NCI-H128 (cell line): ENCODE results near the gene MATCAP1.

Source experiments
- DNase-seq: peaks from one replicate; lab custom pipeline; 2025; ENCODE audit not compliant: unreplicated experiment; lab: John Stamatoyannopoulos, UW

MATCAP1 gene

GRCh38 chr16:67208154-67208896, 24.6 kb upstream of the MATCAP1 start:
- DNase-seq = no peak

GRCh38 chr16:67207249-67208091, 23.7 kb upstream of the MATCAP1 start:
- DNase-seq = no peak

- no peak for DNase-seq
These were observed 23.1 kb upstream of the MATCAP1 start for GRCh38 chr16:67206838-67207248.

GRCh38 chr16:67206129-67206837, 22.5 kb upstream of the MATCAP1 start:
- no peak for DNase-seq

GRCh38 chr16:67204076-67204475, 20.3 kb upstream of the MATCAP1 start:
- no peak for DNase-seq

- DNase-seq = no peak
These were observed 19.3 kb upstream of the MATCAP1 start for GRCh38 chr16:67202956-67203493.

GRCh38 chr16:67202426-67202825, 18.7 kb upstream of the MATCAP1 start:
- DNase-seq = no peak

- DNase-seq = no peak
These were observed 17.9 kb upstream of the MATCAP1 start for GRCh38 chr16:67201411-67202345.

- no peak for DNase-seq
These were observed 16.7 kb upstream of the MATCAP1 start for GRCh38 chr16:67200491-67200890.

GRCh38 chr16:67199808-67200198, 16.0 kb upstream of the MATCAP1 start:
- DNase-seq = no peak

- DNase-seq = no peak
These were observed 15.4 kb upstream of the MATCAP1 start, which contains the start of gene ELMO3 for GRCh38 chr16:67199011-67199807. Gene ELMO3 (plus strand): TSS chr16:67199131. CDS start chr16:67199327, 196 bp downstream.

- DNase-seq = no peak
These were observed 14.5 kb upstream of the MATCAP1 start for GRCh38 chr16:67198238-67198734.

- no peak for DNase-seq
These were observed 13.9 kb upstream of the MATCAP1 start for GRCh38 chr16:67197704-67198103.

- DNase-seq = no peak
These were observed 13.1 kb upstream of the MATCAP1 start for GRCh38 chr16:67196881-67197280.

- DNase-seq = no peak
These were observed 11.9 kb upstream of the MATCAP1 start for GRCh38 chr16:67195676-67196075.

- no peak for DNase-seq
These were observed 10.5 kb upstream of the MATCAP1 start for GRCh38 chr16:67194260-67194659.

GRCh38 chr16:67193536-67193935, 9.8 kb upstream of the MATCAP1 start:
- DNase-seq = no peak

- no peak for DNase-seq
These were observed 9.1 kb upstream of the MATCAP1 start for GRCh38 chr16:67192781-67193361.
